GM12878 (cell line): ENCODE measurements around the gene DHRS12. TPM values are rescaled to one million over a fixed set of nuclear protein-coding genes. Genes with fewer than 3 reads are reported as not detected.

Experiments used
- ATAC-seq: fragments of 200-7000 bp; cut with Tn5 transposase; 3 replicates; pipeline ENCODE4 v1.9.1; 2020; ENCODE audit warnings: mild to moderate bottlenecking, moderate library complexity
- BruUV-seq: library from RNA; stranded (reverse); fragments of 400-500 nt; replicated peaks from 2 replicates; lab custom pipeline; 2021; lab: Mats Ljungman, UMichigan
- CTCF ChIA-PET: fragments of 300-600 bp; sonication (Branson Sonifier 250); formaldehyde crosslinking; extraction: SDS; loops from one replicate; lab custom pipeline; 2021; ENCODE audit warnings: inconsistent platforms; lab: Yijun Ruan, JAX
- POLR2A ChIA-PET: fragments of 350-600 bp; formaldehyde crosslinking; extraction: SDS; loops from one replicate; lab custom pipeline; 2021; ENCODE audit warnings: inconsistent platforms; lab: Charles Lee
- RAD21 ChIA-PET: fragments of 300-600 bp; sonication (Branson Sonifier 250); formaldehyde crosslinking; loops from one replicate; lab custom pipeline; 2023; ENCODE audit warnings: antibody characterized with exemption; ENCODE audit not compliant: unreplicated experiment; lab: Charles Lee
- SMC1A ChIA-PET: fragments of 300-600 bp; sonication (Branson Sonifier 250); formaldehyde crosslinking; loops from one replicate; lab custom pipeline; 2023; ENCODE audit not compliant: unreplicated experiment, uncharacterized antibody; lab: Charles Lee
- DNase-seq: peaks from one replicate; pipeline ENCODE4 v3.0.0-alpha.2; 2011; ENCODE audit warnings: low read depth, low spot score
- FAIRE-seq: peaks from 3 replicates; lab custom pipeline; 2011; peaks lifted over from hg19 to GRCh38; lab: Jason Lieb, UNC
- H2AFZ ChIP-seq: 2 replicates; pipeline ENCODE4 v1.6.0; 2011; ENCODE audit warnings: low read depth, low read length, control low read depth; ENCODE audit not compliant: control insufficient read depth
- H3K27ac ChIP-seq: 2 replicates; pipeline ENCODE4 v1.5.1; 2011; ENCODE audit warnings: control low read depth; ENCODE audit not compliant: control insufficient read depth, insufficient read depth
- H3K27me3 ChIP-seq, 2 experiments: replicated peaks in 1 of 2; 2 replicates each; pipeline versions ENCODE4 v1.6.0 to v1.6.1; 2011; ENCODE audit warnings: low read length in 1 of 2; ENCODE audit not compliant: control insufficient read depth in 2 of 2, insufficient read depth in 2 of 2
- H3K36me3 ChIP-seq, 2 experiments: 2 replicates each; pipeline ENCODE4 v1.5.1; 2011; ENCODE audit warnings: low read length in 1 of 2; ENCODE audit not compliant: control insufficient read depth in 2 of 2, insufficient read depth in 2 of 2
- H3K4me1 ChIP-seq: 2 replicates; pipeline ENCODE4 v1.6.1; 2011; ENCODE audit warnings: mild to moderate bottlenecking, low read length, moderate library complexity, mixed read lengths; ENCODE audit not compliant: control insufficient read depth, insufficient read depth
- H3K4me2 ChIP-seq: 2 replicates; pipeline ENCODE4 v1.6.0; 2011; ENCODE audit warnings: control low read depth; ENCODE audit not compliant: control insufficient read depth, insufficient read depth
- H3K4me3 ChIP-seq: fragments of 200-600 bp; sonication (generic); 2 replicates; pipeline ENCODE4 v1.5.1; 2016
- H3K79me2 ChIP-seq: 2 replicates; pipeline ENCODE4 v1.6.0; 2011; ENCODE audit warnings: low read length; ENCODE audit not compliant: control insufficient read depth, insufficient read depth
- H3K9ac ChIP-seq: 2 replicates; pipeline ENCODE4 v1.8.0; 2011; ENCODE audit warnings: low read length, control low read depth, mixed read lengths; ENCODE audit not compliant: control insufficient read depth, insufficient read depth
- H3K9me3 ChIP-seq: replicated peaks from 3 replicates; pipeline ENCODE4 v1.5.1; 2011; ENCODE audit warnings: mild to moderate bottlenecking, low read length; ENCODE audit not compliant: control insufficient read depth, insufficient read depth
- H4K20me1 ChIP-seq: 2 replicates; pipeline ENCODE4 v1.6.0; 2011; ENCODE audit not compliant: control insufficient read depth, insufficient read depth
- ATF7 ChIP-seq: fragments of 450-650 bp; IDR thresholded peaks from 2 replicates; pipeline ENCODE4 v1.6.1; 2016; ENCODE audit warnings: low read depth, mild to moderate bottlenecking
- CBX5 ChIP-seq: sonication (generic); IDR thresholded peaks from 2 replicates; pipeline ENCODE4 v1.6.1; 2016; ENCODE audit warnings: low read depth, moderate library complexity, mild to moderate bottlenecking, inconsistent platforms
- CTCF ChIP-seq, 3 experiments: IDR thresholded peaks in 2 of 3; conservative IDR thresholded peaks in 1 of 3; 2 replicates each; pipeline ENCODE4 v1.5.1; 2011; ENCODE audit warnings: low read depth in 3 of 3, low read length in 3 of 3, mild to moderate bottlenecking in 3 of 3, control low read depth in 2 of 3, moderate library complexity in 2 of 3, inconsistent platforms in 1 of 3, mixed read lengths in 1 of 3; ENCODE audit not compliant: control insufficient read depth in 2 of 3, insufficient read depth in 1 of 3; ENCODE audit errors: extremely low read depth in 1 of 3
- EED ChIP-seq: sonication (generic); IDR thresholded peaks from 2 replicates; pipeline ENCODE4 v1.6.1; 2016; ENCODE audit warnings: antibody characterized with exemption, low read depth
- IKZF1 ChIP-seq: fragments of 450-650 bp; conservative IDR thresholded peaks from 2 replicates; pipeline ENCODE4 v1.6.1; 2017; ENCODE audit warnings: antibody characterized with exemption, mild to moderate bottlenecking
- IKZF2 ChIP-seq, 2 experiments: fragments of 450-650 bp; IDR thresholded peaks; 2 replicates each; pipeline ENCODE4 v1.6.1; 2017; ENCODE audit warnings: mild to moderate bottlenecking in 2 of 2, moderate library complexity in 2 of 2
- PML ChIP-seq: IDR thresholded peaks from 2 replicates; pipeline ENCODE4 v1.6.1; 2012; ENCODE audit warnings: low read length, inconsistent platforms
- RAD21 ChIP-seq: IDR thresholded peaks from 2 replicates; pipeline ENCODE4 v1.6.1; 2011; ENCODE audit warnings: mild to moderate bottlenecking, low read depth, low read length, moderate library complexity; ENCODE audit not compliant: insufficient read depth
- RBBP5 ChIP-seq: fragments of 200-600 bp; sonication (generic); conservative IDR thresholded peaks from 2 replicates; pipeline ENCODE4 v1.6.1; 2016
- RCOR1 ChIP-seq: conservative IDR thresholded peaks from 2 replicates; pipeline ENCODE4 v1.6.1; 2012; ENCODE audit warnings: low read depth, low read length, improper control_type of control experiment
- RELB ChIP-seq: fragments of 450-650 bp; IDR thresholded peaks from 2 replicates; pipeline ENCODE4 v1.6.1; 2017; ENCODE audit warnings: low read depth, mild to moderate bottlenecking, moderate library complexity
- SMC3 ChIP-seq: IDR thresholded peaks from 2 replicates; pipeline ENCODE4 v1.6.1; 2011; ENCODE audit warnings: low read length, improper control_type of control experiment, borderline replicate concordance
- YY1 ChIP-seq: IDR thresholded peaks from 2 replicates; pipeline ENCODE4 v1.6.1; 2011; ENCODE audit warnings: low read depth, mild to moderate bottlenecking, low read length
- WGBS: methylation state at CpG from one replicate; pipeline ENCODE4 v1.1.6; 2016; ENCODE audit warnings: low lambda C conversion rate; ENCODE audit not compliant: insufficient replicate concordance, insufficient coverage; ENCODE audit errors: missing lambda C conversion rate; 5-methylcytosine and 5-hydroxymethylcytosine counted together
- in situ Hi-C: fragments of 300-500 bp; cut with MboI; formaldehyde crosslinking; loops from 9 replicates; pipeline ENCODE4 v1.14.3; 2018; ENCODE audit warnings: mixed read lengths
- intact Hi-C: fragments of 100-400 bp; cut with micrococcal nuclease; formaldehyde crosslinking; loops from one replicate; pipeline ENCODE4 v1.14.2; 2022; ENCODE audit not compliant: unreplicated experiment
- polyA plus RNA-seq, 11 experiments: library from polyadenylated mRNA; depleted of rRNA in 4 of 11; unstranded in 6 of 11; stranded (reverse) in 5 of 11; fragments of >200 nt; fragmentation: Nextera tagmentation in 4 of 11; fragmentation: Illumina TruSeq in 1 of 11; extraction: Ambion mirVana in 4 of 11; extraction: Trizol in 1 of 11; gene quantifications; 1 replicate in 1 of 11; 2 replicates in 10 of 11; pipeline versions ENCODE4 v1.2.1 to v1.2.3, GENCODE V29; 2011 to 2016; ENCODE audit warnings: inconsistent platforms in 2 of 11, missing spikeins in 2 of 11, low read depth in 1 of 11
- total RNA-seq, 4 experiments: library from RNA; depleted of rRNA in 3 of 4; stranded (reverse); fragments of >200 nt in 3 of 4; fragmentation: Illumina TruSeq in 1 of 4; extraction: Trizol in 1 of 4; gene quantifications; 2 replicates each; pipeline versions ENCODE4 v1.2.1 to v1.2.3, GENCODE V29; 2013 to 2021

Gene DHRS12
- total and polyA plus RNA-seq, 10 of the 15 experiments (the other 5 are each of a cell fraction or from before 2014, with no cell fraction given) = 2.9 to 11.3 (median 8.2) TPM

GRCh38 chr13:51845574-51846318 is 41.8 kb upstream of the DHRS12 start (continued):
- TF ChIP-seq ATF7 (no peak), PML (no peak)

- ChIA-PET CTCF (interaction anchor here (0.6 to 2.9 kb wide), 20 partner anchors 8 to 559 kb away, joined by 3 to 10 read pairs (median 4); no protein-coding TSS in a partner anchor), RAD21 (no interaction called here), POLR2A (no interaction called here), SMC1A (interaction anchor here (0.6 to 0.7 kb wide), 2 partner anchors 39 to 78 kb away, joined by 3 read pairs; no protein-coding TSS in a partner anchor)
- intact Hi-C loops (loop anchor here (1.0 kb wide), 1 partner anchor 282 kb away; no protein-coding TSS in a partner anchor), in situ Hi-C loops (no loop called here)
- Histone ChIP-seq H3K4me2 (peak within 1 kb of the TSS; percentile 53; the same call in 1 of the 2 replicates), H4K20me1 (no peaks in the 10 kb centered on the region), H3K36me3 (no peaks in the 10 kb centered on the region), H3K79me2 (no peaks in the 10 kb centered on the region), H3K9ac (no peak within 1 kb of the TSS), H2AFZ (peak within 1 kb of the TSS; percentile 59), H3K9me3 (no peaks in the 10 kb centered on the region), H3K27me3 (peaks cover 0 to 3% of the 10 kb centered on the region in 2 experiments; a peak in 2 of 4 replicates), H3K27ac (no peak within 1 kb of the TSS), H3K4me3 (no peak within 1 kb of the TSS), H3K4me1 (no peaks in the 10 kb centered on the region)
- WGBS = 35% methylated on average over 20 of the region's 20 CpGs
- ATAC-seq = peak; percentile 81
- TF ChIP-seq CTCF (IDR thresholded peaks at IDR 0.05 in 2 of 3, conservative IDR thresholded peaks at IDR 0.05 in 1 of 3; ENCODE audit: control insufficient read depth in 2 of 3, extremely low read depth in 1 of 3, insufficient read depth in 1 of 3, low read depth in 3 of 3, low read length in 3 of 3) (peak; percentile 63 to 93 (median 90)), CBX5 (no peak), IKZF2 (IDR thresholded peaks at IDR 0.05) (peak in 1 of 2 experiments; percentile 42; a peak in 2 of 4 replicates), EED (0 out of 2 replicates have a peak, but pooled peaks have one; percentile 24), RBBP5 (no peak), RAD21 (peak; percentile 47), SMC3 (peak; percentile 49; the same call in 1 of the 2 replicates), RELB (0 out of 2 replicates have a peak, but pooled peaks have one; percentile 25), YY1 (peak; percentile 94), RCOR1 (no peak), IKZF1 (peak; percentile 74)
- no peak for DNase-seq
- no peak for FAIRE-seq
- BruUV-seq = no TSS peak
Measured at GRCh38 chr13:51844862-51845573, 41.1 kb upstream of the DHRS12 start, which contains the start of gene TMEM272. TSS of gene TMEM272 (minus strand) at chr13:51845177. CDS start at chr13:51838530, 6,647 bp downstream.
